GM23338 (cell line): ENCODE data around the gene ZNHIT1. TPM values are rescaled to one million over a fixed set of nuclear protein-coding genes. Genes with fewer than 3 reads are reported as not detected.

Source experiments
- ATAC-seq: fragments of 200-7000 bp; cut with Tn5 transposase; 3 replicates; pipeline ENCODE4 v1.9.1; 2020
- DNase-seq: peaks from one replicate; pipeline ENCODE4 v3.0.0-alpha.2; 2015; ENCODE audit warnings: low spot score
- H2AFZ ChIP-seq: fragments of 200-600 bp; sonication (generic); 2 replicates; pipeline ENCODE4 v1.8.0; 2016; ENCODE audit warnings: antibody characterized with exemption, mild to moderate bottlenecking, moderate library complexity
- H3F3A ChIP-seq: fragments of 200-600 bp; sonication (generic); replicated peaks from 2 replicates; pipeline ENCODE4 v1.8.0; 2017; ENCODE audit warnings: antibody characterized with exemption, mixed run types, low read depth
- H3K27ac ChIP-seq: fragments of 200-600 bp; sonication (generic); 2 replicates; pipeline ENCODE4 v1.6.1; 2016; ENCODE audit warnings: low read depth
- H3K27me3 ChIP-seq: fragments of 200-600 bp; sonication (generic); 2 replicates; pipeline ENCODE4 v1.8.0; 2016; ENCODE audit warnings: mild to moderate bottlenecking, mixed run types, moderate library complexity; ENCODE audit not compliant: insufficient read depth
- H3K36me3 ChIP-seq: fragments of 200-600 bp; sonication (generic); 2 replicates; pipeline ENCODE4 v1.8.0; 2016; ENCODE audit warnings: mild to moderate bottlenecking; ENCODE audit not compliant: insufficient read depth
- H3K4me1 ChIP-seq: fragments of 200-600 bp; sonication (generic); 2 replicates; pipeline ENCODE4 v1.8.0; 2016; ENCODE audit warnings: mild to moderate bottlenecking, moderate library complexity; ENCODE audit not compliant: insufficient read depth
- H3K4me2 ChIP-seq: fragments of 200-600 bp; sonication (generic); 2 replicates; pipeline ENCODE4 v1.7.1; 2017; ENCODE audit warnings: mixed run types
- H3K4me3 ChIP-seq: fragments of 200-600 bp; sonication (generic); 2 replicates; pipeline ENCODE4 v1.6.1; 2016; ENCODE audit warnings: mixed run types
- H3K79me2 ChIP-seq: fragments of 200-600 bp; sonication (generic); replicated peaks from 2 replicates; pipeline ENCODE4 v1.8.0; 2017; ENCODE audit warnings: mild to moderate bottlenecking; ENCODE audit not compliant: insufficient read depth
- H3K9me2 ChIP-seq: fragments of 200-600 bp; sonication (generic); 2 replicates; pipeline ENCODE4 v1.8.0; 2017; ENCODE audit not compliant: insufficient read depth
- H4K20me1 ChIP-seq: fragments of 200-600 bp; sonication (generic); replicated peaks from 2 replicates; pipeline ENCODE4 v1.8.0; 2017; ENCODE audit warnings: mild to moderate bottlenecking; ENCODE audit not compliant: insufficient read depth
- H3K27ac Mint-ChIP-seq: 2 replicates; pipeline ENCODE4 v1.8.0; 2020; ENCODE audit warnings: inconsistent platforms, mild to moderate bottlenecking, moderate library complexity, mixed read lengths
- H3K27me3 Mint-ChIP-seq: 3 replicates; pipeline ENCODE4 v1.8.0; 2022; ENCODE audit warnings: low read depth, mild to moderate bottlenecking, moderate library complexity, mixed read lengths, inconsistent platforms; ENCODE audit not compliant: insufficient read depth, poor library complexity
- H3K36me3 Mint-ChIP-seq: 3 replicates; pipeline ENCODE4 v1.8.0; 2021; ENCODE audit warnings: low read depth, mild to moderate bottlenecking, inconsistent platforms, moderate library complexity, mixed read lengths
- H3K4me1 Mint-ChIP-seq: 3 replicates; pipeline ENCODE4 v1.8.0; 2020; ENCODE audit warnings: mild to moderate bottlenecking, inconsistent platforms, mixed read lengths
- H3K4me3 Mint-ChIP-seq: 3 replicates; pipeline ENCODE4 v1.8.0; 2021; ENCODE audit warnings: moderate library complexity, mild to moderate bottlenecking, inconsistent platforms, mixed read lengths
- H3K9me3 Mint-ChIP-seq: 3 replicates; pipeline ENCODE4 v1.8.0; 2020; ENCODE audit warnings: moderate library complexity, mild to moderate bottlenecking, inconsistent platforms, mixed read lengths
- CREB1 ChIP-seq: fragments of 250-450 bp; sonication (Bioruptor Pico); IDR thresholded peaks from 2 replicates; pipeline ENCODE4 v1.5.0; 2020; ENCODE audit warnings: low read depth, mild to moderate bottlenecking, moderate library complexity
- ETS1 ChIP-seq: IDR thresholded peaks from 2 replicates; pipeline ENCODE4 v1.6.1; 2016; ENCODE audit warnings: antibody characterized with exemption
- JUNB ChIP-seq: IDR thresholded peaks from one replicate; pipeline ENCODE4 v1.6.1; 2016; ENCODE audit warnings: antibody characterized with exemption; ENCODE audit not compliant: unreplicated experiment
- NANOG ChIP-seq: IDR thresholded peaks from 2 replicates; pipeline ENCODE4 v1.6.1; 2016; ENCODE audit warnings: antibody characterized with exemption, borderline replicate concordance
- POLR2AphosphoS5 ChIP-seq: IDR thresholded peaks from 2 replicates; pipeline ENCODE4 v1.6.1; 2016; ENCODE audit warnings: antibody characterized with exemption, low read depth
- ZNF462 ChIP-seq: fragments of 250-450 bp; sonication (Bioruptor Pico); IDR thresholded peaks from 2 replicates; pipeline ENCODE4 v1.5.0; 2020; ENCODE audit warnings: mild to moderate bottlenecking, moderate library complexity
- polyA plus RNA-seq: library from polyadenylated mRNA; unstranded; fragments of >200 nt; fragmentation: Nextera tagmentation; extraction: Ambion mirVana; gene quantifications from 2 replicates; pipeline ENCODE4 v1.2.1, GENCODE V29; 2016
- total RNA-seq: library from RNA; depleted of rRNA; stranded (reverse); fragments of >200 nt; shearing (Covaris generic); gene quantifications from 2 replicates; pipeline ENCODE4 v1.2.3, GENCODE V29; 2014
- TF ChIP-seq, protein P1 (sequence below), 2 experiments: fragments of 200-600 bp in 1 of 2; sonication (generic) in 1 of 2; conservative IDR thresholded peaks; 2 replicates each; pipeline versions ENCODE4 v1.5.1 to v1.6.1; 2016 to 2017; ENCODE audit warnings: antibody characterized with exemption in 2 of 2, low read depth in 2 of 2, mild to moderate bottlenecking in 2 of 2, moderate library complexity in 1 of 2

Gene ZNHIT1
- total and polyA plus RNA-seq, 2 experiments from 2014 or later = 64.6 to 113 TPM

DNA sequence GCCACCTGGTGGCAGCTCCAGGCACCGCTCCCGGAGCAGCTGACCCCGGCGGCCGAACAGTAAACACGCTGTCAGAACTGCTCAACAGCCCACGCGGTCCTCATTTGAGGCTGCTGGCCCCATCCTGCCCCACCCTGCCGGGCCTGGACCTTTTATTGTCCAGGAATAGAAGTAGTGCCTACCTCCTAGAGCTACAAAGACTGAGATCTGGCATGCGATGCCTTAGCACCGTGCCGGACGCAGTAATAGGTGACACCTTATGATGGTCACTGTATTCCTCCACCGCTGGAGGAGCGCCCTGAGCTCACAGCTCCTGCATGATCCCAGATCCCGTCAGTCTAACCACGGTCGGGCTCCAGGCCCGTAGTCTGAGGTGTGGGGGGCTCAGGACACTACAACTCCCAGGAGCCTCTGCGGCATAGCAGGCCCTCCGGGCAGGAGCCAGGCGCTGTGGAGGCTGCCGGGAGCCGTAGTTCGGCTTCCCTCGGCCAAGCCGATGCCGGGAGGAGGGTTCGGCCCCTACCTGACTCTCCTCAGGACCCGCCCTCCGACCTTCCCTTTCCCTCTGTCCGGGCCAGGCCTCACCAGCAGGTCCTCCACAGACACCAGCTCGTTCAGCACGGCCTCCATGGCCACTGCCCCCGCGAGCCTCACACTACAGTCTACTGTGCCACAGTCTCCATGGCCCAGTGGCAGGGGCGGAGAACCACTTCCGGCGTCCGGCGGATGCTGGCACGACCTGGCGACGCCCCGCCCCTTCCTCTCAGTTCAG, 26.6 kb downstream of the ZNHIT1 start, which contains the start of gene FIS1:
Gene FIS1 (minus strand): TSS at position 707 of the 772 bp plus-strand sequence. CDS start 77 bp downstream, at position 630.
- Histone ChIP-seq H2AFZ (peak within 1 kb of the TSS; percentile 98), H3F3A (peaks cover 34% of the 10 kb centered on the region), H4K20me1 (peaks cover 6% of the 10 kb centered on the region; the same call in 1 of the 2 replicates), H3K27ac (peak within 1 kb of the TSS; percentile 97), H3K79me2 (peaks cover 51% of the 10 kb centered on the region), H3K4me1 (peaks cover 14% of the 10 kb centered on the region), H3K9me2 (no peaks in the 10 kb centered on the region), H3K36me3 (no peaks in the 10 kb centered on the region), H3K27me3 (no peaks in the 10 kb centered on the region), H3K4me2 (peak within 1 kb of the TSS; percentile 100), H3K4me3 (peak within 1 kb of the TSS; percentile 100)
- DNase-seq (peak; percentile 98), ATAC-seq (peak; percentile 94)
- no peak for TF ChIP-seq JUNB
- no peak for TF ChIP-seq CREB1
- no peak for TF ChIP-seq ZNF462 (CRISPR knock-in tag)
- TF ChIP-seq, protein P1, sequence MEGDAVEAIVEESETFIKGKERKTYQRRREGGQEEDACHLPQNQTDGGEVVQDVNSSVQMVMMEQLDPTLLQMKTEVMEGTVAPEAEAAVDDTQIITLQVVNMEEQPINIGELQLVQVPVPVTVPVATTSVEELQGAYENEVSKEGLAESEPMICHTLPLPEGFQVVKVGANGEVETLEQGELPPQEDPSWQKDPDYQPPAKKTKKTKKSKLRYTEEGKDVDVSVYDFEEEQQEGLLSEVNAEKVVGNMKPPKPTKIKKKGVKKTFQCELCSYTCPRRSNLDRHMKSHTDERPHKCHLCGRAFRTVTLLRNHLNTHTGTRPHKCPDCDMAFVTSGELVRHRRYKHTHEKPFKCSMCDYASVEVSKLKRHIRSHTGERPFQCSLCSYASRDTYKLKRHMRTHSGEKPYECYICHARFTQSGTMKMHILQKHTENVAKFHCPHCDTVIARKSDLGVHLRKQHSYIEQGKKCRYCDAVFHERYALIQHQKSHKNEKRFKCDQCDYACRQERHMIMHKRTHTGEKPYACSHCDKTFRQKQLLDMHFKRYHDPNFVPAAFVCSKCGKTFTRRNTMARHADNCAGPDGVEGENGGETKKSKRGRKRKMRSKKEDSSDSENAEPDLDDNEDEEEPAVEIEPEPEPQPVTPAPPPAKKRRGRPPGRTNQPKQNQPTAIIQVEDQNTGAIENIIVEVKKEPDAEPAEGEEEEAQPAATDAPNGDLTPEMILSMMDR (conservative IDR thresholded peaks at IDR 0.05; ENCODE audit: low read depth in 2 of 2) = peak in 1 of 2 experiments; percentile 80; a peak in 3 of 4 replicates
- peak; percentile 93 for TF ChIP-seq POLR2AphosphoS5
- TF ChIP-seq NANOG = no peak
- TF ChIP-seq ETS1 = peak; percentile 96
- peak within 1 kb of the TSS; percentile 99 for H3K4me3 Mint-ChIP-seq
- peaks cover 18% of the 10 kb centered on the region for H3K27me3 Mint-ChIP-seq
- H3K36me3 Mint-ChIP-seq = peaks cover 32% of the 10 kb centered on the region
- H3K27ac Mint-ChIP-seq = peak within 1 kb of the TSS; percentile 97
- peaks cover 20% of the 10 kb centered on the region for H3K4me1 Mint-ChIP-seq
- no peaks in the 10 kb centered on the region for H3K9me3 Mint-ChIP-seq
